Measurements from ENCODE around the gene CCDC91.

The CCDC91 gene

DNA sequence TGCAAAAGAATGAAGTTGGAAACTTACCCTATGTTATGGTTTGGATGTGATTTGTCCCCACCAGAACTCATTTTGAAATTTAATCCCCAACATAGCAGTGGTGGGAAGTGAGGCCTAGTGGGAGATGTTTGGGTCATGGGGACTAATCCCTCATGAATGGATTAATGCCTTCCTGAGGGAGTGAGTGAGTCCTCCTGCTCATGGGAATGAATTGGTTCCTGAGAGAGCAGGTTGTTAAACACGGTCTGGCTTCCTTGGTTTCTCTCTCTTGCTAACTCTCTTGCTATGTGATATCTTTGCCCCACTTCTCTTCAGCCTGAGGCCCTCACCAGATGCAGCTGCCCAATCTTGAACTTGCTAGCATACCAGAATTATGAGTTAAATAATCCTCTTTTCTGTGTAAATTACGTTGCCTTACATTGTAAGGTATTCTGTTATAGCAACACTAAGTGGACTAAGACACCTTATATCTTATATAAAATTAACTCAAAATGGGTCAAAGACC lies 22.2 kb upstream of the CCDC91 start:
- Histone ChIP-seq H3K9me3 (ENCODE audit: insufficient read depth, low read length) (no peaks in the 10 kb centered on the region), H3K27ac (ENCODE audit: low read depth, low read length) (no peak overlapping the region), H3K9me2 (replicated peaks; ENCODE audit: insufficient read depth, low read length) (no peaks in the 10 kb centered on the region), H3K9ac (ENCODE audit: low read length) (no peak overlapping the region), H3K4me3 (ENCODE audit: insufficient read depth, low read length, poor library complexity, severe bottlenecking) (no peak overlapping the region), H4K20me1 (ENCODE audit: low read depth, low read length) (no peaks in the 10 kb centered on the region), H3K27me3 (ENCODE audit: low read length) (no peaks in the 10 kb centered on the region), H3K4me2 (ENCODE audit: low read depth, low read length, poor library complexity, severe bottlenecking) (no peak overlapping the region), H2AFZ (ENCODE audit: low read depth, low read length, severe bottlenecking) (no peak overlapping the region), H3K79me2 (ENCODE audit: insufficient read depth, low read length) (no peaks in the 10 kb centered on the region), H3F3A (ENCODE audit: insufficient read depth) (no peaks in the 10 kb centered on the region), H3K36me3 (ENCODE audit: low read length) (no peaks in the 10 kb centered on the region)
- TF ChIP-seq EZH2phosphoT487 (conservative IDR thresholded peaks at IDR 0.05; ENCODE audit: low read length): no peak
- TF ChIP-seq, protein P1, sequence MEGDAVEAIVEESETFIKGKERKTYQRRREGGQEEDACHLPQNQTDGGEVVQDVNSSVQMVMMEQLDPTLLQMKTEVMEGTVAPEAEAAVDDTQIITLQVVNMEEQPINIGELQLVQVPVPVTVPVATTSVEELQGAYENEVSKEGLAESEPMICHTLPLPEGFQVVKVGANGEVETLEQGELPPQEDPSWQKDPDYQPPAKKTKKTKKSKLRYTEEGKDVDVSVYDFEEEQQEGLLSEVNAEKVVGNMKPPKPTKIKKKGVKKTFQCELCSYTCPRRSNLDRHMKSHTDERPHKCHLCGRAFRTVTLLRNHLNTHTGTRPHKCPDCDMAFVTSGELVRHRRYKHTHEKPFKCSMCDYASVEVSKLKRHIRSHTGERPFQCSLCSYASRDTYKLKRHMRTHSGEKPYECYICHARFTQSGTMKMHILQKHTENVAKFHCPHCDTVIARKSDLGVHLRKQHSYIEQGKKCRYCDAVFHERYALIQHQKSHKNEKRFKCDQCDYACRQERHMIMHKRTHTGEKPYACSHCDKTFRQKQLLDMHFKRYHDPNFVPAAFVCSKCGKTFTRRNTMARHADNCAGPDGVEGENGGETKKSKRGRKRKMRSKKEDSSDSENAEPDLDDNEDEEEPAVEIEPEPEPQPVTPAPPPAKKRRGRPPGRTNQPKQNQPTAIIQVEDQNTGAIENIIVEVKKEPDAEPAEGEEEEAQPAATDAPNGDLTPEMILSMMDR (IDR thresholded peaks at IDR 0.05; ENCODE audit: insufficient read depth, low read length, poor library complexity, severe bottlenecking): no peak

DNA sequence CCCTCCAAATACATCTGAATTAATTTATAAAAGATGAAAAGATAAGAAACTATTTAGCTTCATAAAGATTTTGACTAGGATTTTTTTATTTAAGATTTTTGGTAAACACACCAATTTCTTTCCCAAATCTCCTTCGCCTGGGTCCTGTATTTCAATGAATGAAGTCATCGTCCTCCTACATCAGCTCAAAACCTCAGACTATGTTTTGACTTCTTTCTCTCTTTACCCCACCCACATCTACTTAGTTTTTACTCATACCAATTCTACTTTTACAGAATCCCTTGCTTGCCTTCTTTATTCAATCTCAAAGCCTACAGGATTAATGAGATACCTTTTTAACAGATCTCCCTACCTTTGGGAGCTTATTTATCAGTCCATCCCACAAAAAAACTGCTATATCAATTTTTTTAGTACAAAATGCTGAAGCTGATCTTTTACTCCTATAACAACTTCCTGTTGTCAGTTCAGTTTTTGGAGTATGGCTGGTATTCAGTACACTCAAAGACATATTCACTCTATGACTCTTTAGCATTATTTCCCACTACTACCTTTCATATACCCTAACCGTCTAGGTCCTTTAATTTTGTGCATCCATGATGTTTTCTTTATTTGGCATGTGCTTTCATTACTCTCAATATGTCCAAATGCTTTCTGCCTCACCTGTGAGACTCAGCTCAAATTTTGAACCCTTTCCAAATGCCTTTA lies 18.7 kb upstream of the CCDC91 start:
- H3K9me2 ChIP-seq (replicated peaks; ENCODE audit: insufficient read depth, low read length): no peaks in the 10 kb centered on the region
- no peaks in the 10 kb centered on the region for H3K27me3 ChIP-seq (ENCODE audit: low read length)
- H3K36me3 ChIP-seq (ENCODE audit: low read length): no peaks in the 10 kb centered on the region
- no peak overlapping the region for H3K27ac ChIP-seq (ENCODE audit: low read depth, low read length)
- H3K9me3 ChIP-seq (ENCODE audit: insufficient read depth, low read length): no peaks in the 10 kb centered on the region
- TF ChIP-seq EZH2phosphoT487 (conservative IDR thresholded peaks at IDR 0.05; ENCODE audit: low read length): no peak
- TF ChIP-seq, protein P1 (IDR thresholded peaks at IDR 0.05; ENCODE audit: insufficient read depth, low read length, poor library complexity, severe bottlenecking): no peak
- H3F3A ChIP-seq (ENCODE audit: insufficient read depth): no peaks in the 10 kb centered on the region
- no peak overlapping the region for H3K9ac ChIP-seq (ENCODE audit: low read length)
- no peak overlapping the region for H3K4me2 ChIP-seq (ENCODE audit: low read depth, low read length, poor library complexity, severe bottlenecking)
- no peak overlapping the region for H3K4me3 ChIP-seq (ENCODE audit: insufficient read depth, low read length, poor library complexity, severe bottlenecking)
- no peaks in the 10 kb centered on the region for H4K20me1 ChIP-seq (ENCODE audit: low read depth, low read length)
- no peaks in the 10 kb centered on the region for H3K79me2 ChIP-seq (ENCODE audit: insufficient read depth, low read length)
- no peak overlapping the region for H2AFZ ChIP-seq (ENCODE audit: low read depth, low read length, severe bottlenecking)

DNA sequence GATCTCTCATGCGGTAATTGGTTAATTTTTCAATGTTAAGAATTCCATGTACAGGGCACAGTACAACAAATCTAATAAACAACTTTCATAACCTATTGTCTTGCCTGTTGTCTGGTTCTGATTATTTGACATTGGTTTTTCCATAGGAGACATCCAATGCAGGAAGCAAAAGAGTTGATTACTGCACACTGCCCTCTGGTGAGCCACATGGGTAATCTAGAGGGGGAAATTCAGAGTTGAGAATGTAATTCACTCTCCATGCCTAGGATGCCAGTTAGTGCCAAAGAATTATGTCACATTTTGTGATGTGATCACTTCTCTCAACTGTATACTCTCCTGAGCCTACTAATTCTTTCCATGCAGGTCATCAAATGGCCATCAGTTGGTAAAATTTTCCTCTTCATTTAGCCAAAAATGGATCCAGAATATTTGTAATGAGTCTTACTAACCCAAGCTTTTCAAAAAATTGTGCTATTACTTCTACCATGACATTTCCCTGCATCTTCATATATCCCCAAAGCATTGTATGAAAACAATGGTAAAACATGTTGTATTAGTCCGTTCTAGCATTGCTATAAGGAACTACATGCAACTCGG lies 17.7 kb upstream of the CCDC91 start:
- H3K9me3 ChIP-seq (ENCODE audit: insufficient read depth, low read length): no peaks in the 10 kb centered on the region
- H2AFZ ChIP-seq (ENCODE audit: low read depth, low read length, severe bottlenecking): no peak overlapping the region
- TF ChIP-seq, protein P1 (IDR thresholded peaks at IDR 0.05; ENCODE audit: insufficient read depth, low read length, poor library complexity, severe bottlenecking): no peak
- no peak for TF ChIP-seq EZH2phosphoT487 (conservative IDR thresholded peaks at IDR 0.05; ENCODE audit: low read length)

More for the DNA sequence above, 17.7 kb upstream of the CCDC91 start:
- Histone ChIP-seq H3K27me3 (ENCODE audit: low read length) (no peaks in the 10 kb centered on the region), H3K27ac (ENCODE audit: low read depth, low read length) (no peak overlapping the region), H3K9ac (ENCODE audit: low read length) (no peak overlapping the region), H3K4me2 (ENCODE audit: low read depth, low read length, poor library complexity, severe bottlenecking) (no peak overlapping the region), H3K79me2 (ENCODE audit: insufficient read depth, low read length) (no peaks in the 10 kb centered on the region), H3K9me2 (replicated peaks; ENCODE audit: insufficient read depth, low read length) (no peaks in the 10 kb centered on the region), H3F3A (ENCODE audit: insufficient read depth) (no peaks in the 10 kb centered on the region), H4K20me1 (ENCODE audit: low read depth, low read length) (no peaks in the 10 kb centered on the region), H3K4me3 (ENCODE audit: insufficient read depth, low read length, poor library complexity, severe bottlenecking) (no peak overlapping the region), H3K36me3 (ENCODE audit: low read length) (no peaks in the 10 kb centered on the region)

All from SU-DHL-6 (cell line).